AG08396 (cell line): ENCODE measurements around the gene RNF214.
"Not testable (repeated sequence)": the region's sequence is repeated elsewhere in the genome, so short reads cannot be mapped to it uniquely, and the experiment has no call there.

ENCODE experiments used
- DNase-seq: peaks from one replicate; pipeline ENCODE4 v3.0.0; 2012; ENCODE audit warnings: low spot score, mixed read lengths

Gene RNF214

DNA sequence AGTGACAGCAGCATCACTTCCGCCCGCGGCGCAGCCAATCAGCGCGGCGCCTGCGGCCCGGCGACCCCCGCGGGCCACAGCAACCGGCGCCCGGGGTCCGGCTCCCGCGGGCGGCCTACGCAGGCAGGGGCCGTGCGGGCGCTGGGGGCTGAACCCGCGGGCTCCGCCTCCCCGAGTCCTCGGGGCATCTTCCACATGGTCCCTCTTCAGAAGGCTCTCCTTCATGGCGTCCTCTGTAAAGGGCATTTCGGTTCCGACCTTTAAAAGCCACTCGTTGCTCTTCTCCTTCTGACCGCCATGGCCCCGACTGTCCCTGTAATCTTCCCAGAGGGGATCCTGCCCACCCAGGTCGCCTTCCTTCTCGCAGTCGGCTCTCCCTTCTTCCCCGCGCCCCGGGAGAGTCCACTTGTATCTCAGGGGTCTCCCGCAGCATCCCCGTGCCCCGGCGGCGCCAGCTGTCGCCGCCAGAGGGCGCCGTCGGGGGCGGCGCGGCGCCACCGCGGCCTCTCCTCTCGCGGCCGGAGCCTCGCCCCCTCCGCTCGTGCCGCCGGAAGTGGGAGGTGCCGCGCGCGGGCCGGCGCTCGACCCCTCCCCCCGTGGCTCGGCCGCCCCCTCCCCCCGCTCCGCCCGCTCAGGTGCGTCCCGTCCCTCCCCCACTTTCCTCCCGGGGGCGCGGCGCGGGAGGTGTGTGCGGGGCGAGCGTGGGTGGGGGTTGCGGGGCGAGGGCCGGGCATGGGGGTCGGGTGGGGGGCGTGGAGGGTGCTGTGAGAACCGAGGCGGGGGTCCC, at the start of gene RNF214:
Gene RNF214, plus strand, starts transcription at position 580 of the 787 bp plus-strand sequence. CDS start 1,602 bp downstream, outside the sequence.
- peak; percentile 98 for DNase-seq

DNA sequence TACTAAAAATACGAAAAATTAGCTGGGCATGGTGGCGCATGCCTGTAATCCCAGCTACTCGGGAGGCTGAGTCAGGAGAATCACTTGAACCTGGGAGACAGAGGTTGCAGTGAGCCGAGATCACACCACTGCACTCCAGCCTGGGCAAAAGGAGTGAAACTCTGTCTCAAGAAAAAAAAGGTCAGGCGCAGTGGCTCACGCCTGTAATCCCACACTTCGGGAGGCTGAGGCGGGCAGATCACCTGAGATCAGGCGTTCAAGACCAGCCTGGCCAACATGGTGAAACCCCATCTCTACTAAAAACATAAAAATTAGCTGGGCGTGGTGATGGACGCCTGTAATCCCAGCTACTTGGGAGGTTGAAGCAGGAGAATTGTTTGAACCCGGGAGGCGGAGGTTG, 49.3 kb upstream of the RNF214 start:
- not testable (repeated sequence) for DNase-seq

DNA sequence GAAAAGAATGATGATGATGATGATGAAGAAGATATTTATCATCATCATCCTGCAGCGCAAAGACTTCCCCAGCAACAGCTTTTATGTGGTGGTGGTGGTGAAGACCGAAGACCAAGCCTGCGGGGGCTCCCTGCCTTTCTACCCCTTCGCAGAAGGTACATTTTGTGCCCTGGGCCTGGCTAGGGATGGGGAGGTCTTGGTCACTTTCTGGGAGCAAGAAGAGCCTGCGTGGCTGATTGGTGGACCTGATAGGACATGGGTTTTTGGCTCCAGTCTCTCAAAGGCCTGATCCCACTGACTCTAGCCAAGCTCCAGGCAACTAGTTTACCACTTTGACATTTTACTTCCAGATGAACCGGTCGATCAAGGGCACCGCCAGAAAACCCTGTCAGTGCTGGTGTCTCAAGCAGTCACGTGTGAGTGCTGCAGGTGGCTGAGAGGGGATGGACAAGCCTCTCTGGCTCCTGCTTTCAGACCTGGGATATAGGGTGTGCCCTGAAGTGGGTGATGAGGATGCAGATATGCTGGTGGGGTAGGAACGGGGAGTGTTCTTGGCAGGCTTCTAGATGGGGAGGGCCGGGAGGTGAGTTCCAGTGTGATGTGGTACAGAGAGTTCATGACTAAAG, 48.6 kb upstream of the RNF214 start:
- no peak for DNase-seq

DNA sequence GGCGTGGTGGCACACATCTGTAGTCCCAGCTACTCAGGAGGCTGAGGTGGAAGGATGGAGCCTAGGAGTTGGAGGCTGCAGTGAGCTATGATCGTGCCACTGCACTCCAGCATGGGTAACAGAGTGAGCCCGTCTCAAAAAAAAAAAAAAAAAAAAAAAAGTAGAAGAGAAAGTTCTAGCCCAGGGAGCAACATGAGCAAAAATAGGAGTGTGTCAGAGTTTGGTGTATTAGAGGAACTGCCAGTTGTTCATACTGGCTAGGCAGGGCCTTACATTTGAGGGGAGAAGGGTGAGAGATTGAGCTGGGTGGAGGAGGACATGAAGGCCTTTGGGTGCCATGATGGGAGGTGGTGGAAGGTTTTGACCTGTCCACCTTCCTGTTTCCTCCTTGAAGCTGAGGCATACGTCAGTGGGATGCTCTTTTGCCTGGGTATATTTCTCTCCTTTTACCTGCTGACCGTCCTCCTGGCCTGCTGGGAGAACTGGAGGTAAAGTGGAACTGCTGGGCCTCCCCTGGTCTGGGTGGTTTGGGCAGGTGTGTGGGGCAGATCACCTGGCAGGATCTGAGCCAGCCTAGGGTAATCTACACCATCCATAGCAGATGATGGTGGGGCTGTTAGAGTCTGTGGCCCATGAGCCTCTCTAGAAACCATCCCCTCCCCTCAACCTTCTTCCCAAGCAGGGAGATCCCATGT, 46.6 kb upstream of the RNF214 start:
- no peak for DNase-seq

DNA sequence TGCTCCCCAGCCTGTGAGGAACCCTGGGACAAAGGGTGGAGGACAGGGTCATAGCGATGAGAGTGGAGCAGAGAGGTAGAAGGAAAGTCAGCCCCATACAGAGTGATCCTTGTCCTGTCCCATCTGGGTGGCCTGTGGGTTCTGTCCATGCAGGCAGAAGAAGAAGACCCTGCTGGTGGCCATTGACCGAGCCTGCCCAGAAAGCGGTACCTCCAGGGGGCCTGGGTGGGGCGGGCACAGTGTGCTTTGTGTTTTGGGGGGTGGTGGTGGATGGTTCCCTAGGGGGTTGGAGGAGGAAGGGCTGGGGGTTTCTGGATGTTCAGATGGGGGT, 46.1 kb upstream of the RNF214 start:
- no peak for DNase-seq

DNA sequence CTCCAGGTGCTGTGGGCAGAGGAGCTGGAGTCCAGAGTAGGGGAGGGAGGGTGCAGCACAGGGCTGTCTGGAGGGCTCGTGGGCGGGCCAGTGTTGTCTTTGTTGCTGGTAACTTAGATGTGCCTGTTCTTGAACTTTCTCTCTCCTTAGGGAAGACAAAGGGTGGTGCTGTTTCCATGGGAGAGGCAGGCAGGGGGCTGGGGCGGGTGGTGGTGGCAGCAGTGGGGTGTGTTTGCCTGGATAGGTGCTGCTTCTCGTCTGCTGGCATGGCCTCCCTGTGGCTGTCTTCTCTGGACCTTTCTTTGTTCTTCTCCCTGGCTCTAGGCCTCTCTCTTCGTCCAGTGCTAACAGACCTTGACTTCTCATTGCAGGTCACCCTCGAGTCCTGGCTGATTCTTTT, 45.5 kb upstream of the RNF214 start:
- DNase-seq: no peak

DNA sequence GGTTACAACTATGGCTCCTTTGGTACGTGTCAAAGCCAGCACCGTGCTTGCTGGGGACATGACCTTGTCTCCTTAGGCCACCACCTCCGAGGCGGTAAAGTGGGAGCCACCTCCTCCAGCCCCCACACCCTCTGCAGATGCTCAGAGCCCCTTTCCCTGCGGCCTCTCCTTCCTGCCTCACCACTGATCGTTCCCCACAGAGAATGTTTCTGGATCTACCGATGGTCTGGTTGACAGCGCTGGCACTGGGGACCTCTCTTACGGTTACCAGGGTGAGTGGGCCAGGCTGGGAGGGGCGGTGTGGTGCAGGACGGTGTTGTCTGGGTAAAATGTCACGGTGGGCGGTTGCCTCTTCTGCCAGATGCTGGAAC, 45.1 kb upstream of the RNF214 start:
- DNase-seq: no peak

DNA sequence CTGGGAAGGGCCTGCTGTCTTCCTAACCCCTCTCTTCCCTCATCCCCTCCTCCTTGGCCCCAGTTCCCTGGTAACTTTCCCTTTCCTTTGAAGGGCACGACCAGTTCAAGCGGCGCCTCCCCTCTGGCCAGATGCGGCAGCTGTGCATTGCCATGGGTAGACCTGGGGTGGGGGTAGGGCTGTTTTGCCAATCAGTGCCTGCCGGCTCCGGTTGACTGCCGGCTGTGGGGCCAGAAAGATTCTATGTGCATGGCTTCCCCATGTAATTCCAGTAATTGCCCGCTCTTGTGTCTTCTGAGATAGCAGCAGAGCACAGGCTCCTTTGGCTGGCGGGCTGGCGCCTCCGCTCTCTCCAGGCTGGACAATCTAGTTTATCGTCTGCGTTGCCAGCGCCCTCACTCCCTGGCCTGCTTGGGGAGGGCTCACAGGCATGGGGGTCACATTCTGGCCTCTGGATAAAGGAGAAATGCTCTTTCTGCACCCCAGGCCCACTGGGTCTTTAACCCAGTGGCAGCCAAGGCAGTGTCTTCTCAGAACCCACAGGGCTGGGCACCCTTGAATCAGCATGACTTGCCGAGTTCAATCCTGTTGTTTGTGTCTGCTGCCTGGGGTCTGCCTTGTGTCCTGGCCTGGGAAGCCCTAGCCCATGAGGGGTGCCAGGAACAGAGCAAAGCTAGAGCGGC, 44.5 kb upstream of the RNF214 start:
- DNase-seq: no peak

DNA sequence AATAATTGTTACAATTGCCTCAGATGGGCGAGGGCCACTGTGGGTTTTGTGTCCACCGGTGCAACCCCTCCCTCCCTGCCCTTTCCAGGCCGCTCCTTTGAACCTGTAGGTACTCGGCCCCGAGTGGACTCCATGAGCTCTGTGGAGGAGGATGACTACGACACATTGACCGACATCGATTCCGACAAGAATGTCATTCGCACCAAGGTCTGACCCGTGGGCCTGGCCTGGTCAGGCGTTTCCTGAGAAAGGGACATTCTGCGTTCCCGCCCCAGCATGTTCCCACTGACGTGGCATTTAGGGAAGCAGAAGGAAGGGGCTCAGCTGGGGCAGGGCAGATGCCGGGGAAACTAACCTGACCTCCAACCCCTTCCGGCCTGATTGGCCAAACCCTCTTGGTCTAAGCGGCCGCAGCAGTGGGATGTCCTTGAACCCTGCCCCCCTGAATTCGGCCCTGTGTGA, 43.8 kb upstream of the RNF214 start:
- DNase-seq: no peak

DNA sequence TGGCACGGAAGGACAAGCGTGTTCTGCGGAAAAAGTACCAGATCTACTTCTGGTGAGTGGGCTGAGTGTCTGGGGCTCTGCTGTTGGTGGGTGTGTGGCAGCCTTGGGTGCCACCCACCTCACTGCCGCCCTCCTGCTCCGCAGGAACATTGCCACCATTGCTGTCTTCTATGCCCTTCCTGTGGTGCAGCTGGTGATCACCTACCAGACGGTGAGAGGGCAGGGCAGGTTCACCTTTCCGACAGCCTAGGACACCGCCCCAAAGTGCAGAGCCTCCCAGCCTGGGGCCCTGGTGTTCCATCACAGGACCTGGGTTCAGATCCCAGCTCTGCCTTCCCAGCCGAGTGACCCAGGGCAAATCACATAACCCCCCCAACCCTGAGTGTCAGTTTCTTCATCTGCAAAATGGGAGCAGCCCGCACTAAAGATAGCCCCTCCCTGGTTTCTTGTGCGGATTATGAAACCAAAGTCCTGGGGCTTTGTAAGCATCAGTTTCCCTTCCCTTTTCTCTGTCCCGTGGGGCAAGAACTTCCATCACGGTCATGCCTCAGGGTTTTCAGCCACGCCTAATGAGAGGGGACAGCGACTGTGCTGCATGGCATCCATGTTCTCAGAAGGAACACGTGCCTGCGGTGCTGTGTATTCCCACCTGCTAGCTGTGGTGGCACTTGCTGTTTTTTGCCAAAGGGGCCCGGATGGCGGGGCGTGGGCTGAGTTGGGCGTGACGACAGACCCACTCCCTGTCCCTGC, 43.1 kb upstream of the RNF214 start:
- no peak for DNase-seq

DNA sequence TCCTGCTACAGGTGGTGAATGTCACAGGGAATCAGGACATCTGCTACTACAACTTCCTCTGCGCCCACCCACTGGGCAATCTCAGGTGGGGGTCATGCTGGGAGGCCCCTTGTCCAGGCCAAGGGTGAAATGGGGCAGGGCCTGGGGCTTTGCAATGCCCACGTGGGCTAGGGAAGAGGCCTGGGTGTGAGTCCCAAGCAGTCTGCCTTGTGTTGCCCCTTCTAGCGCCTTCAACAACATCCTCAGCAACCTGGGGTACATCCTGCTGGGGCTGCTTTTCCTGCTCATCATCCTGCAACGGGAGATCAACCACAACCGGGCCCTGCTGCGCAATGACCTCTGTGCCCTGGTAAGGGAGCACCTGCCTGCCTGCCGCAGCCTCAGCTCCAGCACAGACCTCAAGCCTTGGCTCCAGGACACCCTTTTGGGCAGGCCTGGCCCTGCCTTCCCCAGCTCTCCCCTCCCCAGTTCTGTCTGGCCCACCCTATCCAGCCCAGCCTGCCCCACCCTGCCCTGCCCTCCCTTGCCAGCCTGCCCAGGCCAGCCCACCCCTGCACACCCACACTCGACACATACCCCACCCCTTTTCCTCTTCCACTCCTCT, 42.4 kb upstream of the RNF214 start:
- no peak for DNase-seq

DNA sequence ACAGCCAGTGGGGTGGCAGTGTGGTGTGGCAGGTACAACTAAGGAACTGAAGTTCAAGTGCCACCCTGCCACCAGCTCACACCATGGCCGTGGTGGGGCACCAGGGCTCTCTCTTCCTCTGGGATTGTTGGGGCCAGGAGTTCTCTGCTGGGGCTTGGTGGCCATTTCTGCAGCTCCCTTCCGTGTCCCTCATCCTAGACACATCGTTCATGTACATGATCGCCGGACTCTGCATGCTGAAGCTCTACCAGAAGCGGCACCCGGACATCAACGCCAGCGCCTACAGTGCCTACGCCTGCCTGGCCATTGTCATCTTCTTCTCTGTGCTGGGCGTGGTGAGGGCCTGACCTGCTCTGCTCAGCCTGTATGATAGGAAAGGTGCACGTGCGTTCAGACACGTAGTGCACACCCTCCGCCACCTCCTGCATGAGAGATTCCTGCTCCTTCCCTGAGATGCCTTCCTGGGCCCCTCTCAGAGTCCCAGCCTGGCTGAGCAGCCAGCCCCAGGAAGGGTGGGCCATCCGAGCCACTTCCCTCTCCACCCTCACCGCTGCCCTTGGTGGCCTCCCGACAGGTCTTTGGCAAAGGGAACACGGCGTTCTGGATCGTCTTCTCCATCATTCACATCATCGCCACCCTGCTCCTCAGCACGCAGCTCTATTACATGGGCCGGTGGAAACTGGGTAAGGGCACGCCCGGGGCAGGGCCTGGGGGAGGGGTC, 40.6 kb upstream of the RNF214 start:
- no peak for DNase-seq

DNA sequence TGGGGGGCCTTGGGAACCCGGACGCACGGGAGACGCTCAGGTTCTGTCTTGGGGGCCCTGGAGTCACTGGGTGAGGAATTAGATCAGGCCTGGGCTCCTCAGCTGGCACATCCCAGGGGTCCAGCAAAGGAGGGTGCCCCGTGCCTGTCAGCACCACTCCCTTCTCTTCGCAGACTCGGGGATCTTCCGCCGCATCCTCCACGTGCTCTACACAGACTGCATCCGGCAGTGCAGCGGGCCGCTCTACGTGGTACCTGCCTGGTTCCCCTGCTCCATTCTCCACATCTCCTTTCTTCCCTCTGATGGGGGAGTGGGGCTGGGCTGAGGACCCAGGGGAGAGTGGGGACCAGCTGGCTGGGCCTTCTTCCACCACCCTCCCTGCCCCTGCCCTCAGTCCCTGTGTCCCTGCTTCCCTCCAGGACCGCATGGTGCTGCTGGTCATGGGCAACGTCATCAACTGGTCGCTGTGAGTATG, 40.0 kb upstream of the RNF214 start:
- DNase-seq: no peak

DNA sequence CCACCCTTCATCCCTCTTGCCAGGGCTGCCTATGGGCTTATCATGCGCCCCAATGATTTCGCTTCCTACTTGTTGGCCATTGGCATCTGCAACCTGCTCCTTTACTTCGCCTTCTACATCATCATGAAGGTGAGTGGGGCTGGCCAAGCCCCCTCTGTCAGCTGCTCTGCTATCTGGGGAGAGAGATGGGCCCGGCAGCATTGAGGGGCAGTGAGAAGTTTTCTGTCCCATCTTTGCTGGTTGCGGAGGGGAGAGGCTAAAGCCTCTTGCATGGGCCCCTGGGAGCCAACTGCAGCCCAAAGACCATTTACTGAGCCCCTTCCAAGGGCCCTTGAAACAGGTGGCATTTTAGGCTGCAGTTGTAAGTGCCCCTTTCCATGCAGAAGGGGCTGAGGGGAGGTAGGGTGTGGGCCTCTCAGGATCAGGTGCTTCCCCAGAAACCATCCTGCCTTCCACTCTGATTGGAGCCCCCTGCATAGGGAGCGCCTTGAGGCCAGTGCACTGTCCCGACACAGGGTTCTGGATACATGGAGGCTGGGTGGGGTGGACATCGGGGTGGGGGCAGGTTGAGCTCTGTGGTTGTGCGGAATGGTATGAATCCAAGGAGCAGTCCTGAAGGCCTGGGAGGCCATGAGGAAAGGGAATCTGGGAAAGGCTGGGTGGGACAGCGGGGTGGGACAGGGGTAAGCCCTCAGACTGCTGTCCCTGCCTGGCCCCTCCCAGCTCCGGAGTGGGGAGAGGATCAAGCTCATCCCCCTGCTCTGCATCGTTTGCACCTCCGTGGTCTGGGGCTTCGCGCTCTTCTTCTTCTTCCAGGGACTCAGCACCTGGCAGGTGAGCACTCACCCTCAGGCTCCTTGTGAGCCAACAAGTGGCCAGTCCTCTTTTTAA, 39.1 kb upstream of the RNF214 start:
- DNase-seq: no peak

DNA sequence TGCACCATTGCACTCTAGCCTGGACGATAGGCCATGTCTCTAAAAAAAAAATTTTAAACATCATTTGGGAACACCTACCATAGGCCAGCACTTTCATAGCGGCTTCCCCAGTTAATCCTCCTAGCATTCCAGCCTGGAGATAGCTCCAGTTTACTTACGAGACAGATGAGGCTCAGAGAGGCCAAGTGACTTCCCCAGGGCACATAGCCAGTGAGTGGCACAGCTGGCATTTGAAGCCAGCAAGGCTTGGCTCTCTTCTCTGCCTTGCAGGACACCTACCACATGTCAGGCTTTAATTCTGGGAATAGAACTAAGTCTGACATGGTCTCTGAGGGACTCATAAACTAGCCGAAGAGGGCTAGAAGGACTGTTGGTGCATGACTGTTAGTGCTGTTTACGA, 38.2 kb upstream of the RNF214 start:
- no peak for DNase-seq

DNA sequence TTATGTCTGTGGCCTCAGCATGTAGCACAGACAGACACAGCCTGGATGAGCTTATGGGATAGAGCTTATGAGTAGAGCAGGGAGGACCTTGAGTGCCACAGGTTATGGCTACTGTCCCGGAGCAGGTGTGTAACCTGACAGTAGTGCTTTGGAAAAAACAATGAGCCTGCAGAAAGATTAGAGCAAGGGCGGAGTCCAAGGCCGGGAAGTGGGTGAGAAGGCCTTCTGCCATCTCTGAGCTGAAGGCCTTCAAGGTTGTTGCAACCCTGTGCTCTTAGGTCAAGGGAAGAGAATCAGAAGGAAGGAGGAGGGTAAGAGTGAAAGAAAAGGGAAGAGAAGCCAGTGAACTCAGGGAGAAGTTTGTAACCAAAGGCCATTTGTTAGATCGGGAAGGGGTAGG, 37.2 kb upstream of the RNF214 start:
- no peak for DNase-seq

DNA sequence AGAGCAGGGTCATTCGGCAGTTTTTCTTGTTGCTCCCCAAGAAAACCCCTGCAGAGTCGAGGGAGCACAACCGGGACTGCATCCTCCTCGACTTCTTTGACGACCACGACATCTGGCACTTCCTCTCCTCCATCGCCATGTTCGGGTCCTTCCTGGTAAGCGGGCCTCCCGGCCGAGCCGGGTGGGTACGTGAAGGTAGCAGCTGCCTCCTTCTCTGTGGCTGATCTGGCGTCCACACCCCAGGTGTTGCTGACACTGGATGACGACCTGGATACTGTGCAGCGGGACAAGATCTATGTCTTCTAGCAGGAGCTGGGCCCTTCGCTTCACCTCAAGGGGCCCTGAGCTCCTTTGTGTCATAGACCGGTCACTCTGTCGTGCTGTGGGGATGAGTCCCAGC, 36.7 kb upstream of the RNF214 start:
- no peak for DNase-seq

DNA sequence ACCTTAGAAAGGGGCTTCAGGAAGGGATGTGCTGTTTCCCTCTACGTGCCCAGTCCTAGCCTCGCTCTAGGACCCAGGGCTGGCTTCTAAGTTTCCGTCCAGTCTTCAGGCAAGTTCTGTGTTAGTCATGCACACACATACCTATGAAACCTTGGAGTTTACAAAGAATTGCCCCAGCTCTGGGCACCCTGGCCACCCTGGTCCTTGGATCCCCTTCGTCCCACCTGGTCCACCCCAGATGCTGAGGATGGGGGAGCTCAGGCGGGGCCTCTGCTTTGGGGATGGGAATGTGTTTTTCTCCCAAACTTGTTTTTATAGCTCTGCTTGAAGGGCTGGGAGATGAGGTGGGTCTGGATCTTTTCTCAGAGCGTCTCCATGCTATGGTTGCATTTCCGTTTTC, 35.5 kb upstream of the RNF214 start:
- no peak for DNase-seq
